ENCODE results near the gene HOXA9. TPM values are rescaled to one million over a fixed set of nuclear protein-coding genes. Genes with fewer than 3 reads are reported as not detected.

Gene HOXA9
- polyA plus RNA-seq, 1 donor (not counting 4 experiments of a cell fraction or from before 2014, with no cell fraction given): 28.1 TPM

DNA sequence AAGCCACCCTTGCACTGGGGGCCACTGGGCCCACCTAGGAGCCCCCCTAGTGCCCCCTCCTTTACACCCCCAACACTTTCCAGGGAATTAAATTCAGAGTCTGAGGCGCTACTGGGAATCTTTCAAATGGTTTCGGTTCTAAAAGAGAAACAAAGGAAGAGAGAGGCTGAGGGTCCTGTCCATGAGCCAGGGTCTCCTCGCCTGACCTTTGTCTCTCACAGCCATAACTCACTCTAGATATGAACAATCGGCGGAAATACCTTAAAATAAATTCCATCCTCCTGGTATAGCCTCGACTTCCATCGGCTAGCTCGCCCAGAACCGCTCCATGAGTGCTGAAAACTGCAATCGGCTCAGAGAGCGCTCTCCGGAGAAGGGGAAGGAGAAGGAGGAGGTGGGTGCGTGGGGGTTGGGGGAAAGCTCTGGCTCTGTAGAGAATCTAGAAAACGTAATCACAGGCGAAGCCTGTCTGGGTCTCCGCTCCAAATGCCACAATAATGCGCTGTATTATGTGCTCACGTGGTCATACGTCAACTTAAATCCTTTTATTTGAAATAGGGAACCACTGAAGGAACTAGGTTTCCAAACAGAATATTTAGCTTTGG, 47.3 kb downstream of the HOXA9 start:
- peaks cover 20% of the 10 kb centered on the region for H3K79me2 ChIP-seq (ENCODE audit: control insufficient read depth, insufficient read depth, low read length)
- no peak overlapping the region for H2AFZ ChIP-seq (ENCODE audit: control insufficient read depth, low read length)
- DNase-seq (ENCODE audit: low read depth, low spot score) (no peak), FAIRE-seq (no peak)
- no peaks in the 10 kb centered on the region for H3K9me3 ChIP-seq (ENCODE audit: control insufficient read depth, low read depth, low read length)
- no peaks in the 10 kb centered on the region for H4K20me1 ChIP-seq (ENCODE audit: control insufficient read depth, extremely low read depth, insufficient read depth, low read length)
- dilution Hi-C loops (cut with MboI; ENCODE audit: extremely low pct_ligation_motif_present, low sequenced_read_pairs): no loop called here
- H3K27ac ChIP-seq (ENCODE audit: control insufficient read depth, insufficient read depth, low read length): no peak overlapping the region
- H3K4me1 ChIP-seq (ENCODE audit: control insufficient read depth, extremely low read depth, insufficient read depth, low read length): peaks cover 7% of the 10 kb centered on the region
- H3K9me1 ChIP-seq (ENCODE audit: control insufficient read depth, extremely low read depth, insufficient read depth, low read length): no peaks in the 10 kb centered on the region
- TF ChIP-seq, protein P1, sequence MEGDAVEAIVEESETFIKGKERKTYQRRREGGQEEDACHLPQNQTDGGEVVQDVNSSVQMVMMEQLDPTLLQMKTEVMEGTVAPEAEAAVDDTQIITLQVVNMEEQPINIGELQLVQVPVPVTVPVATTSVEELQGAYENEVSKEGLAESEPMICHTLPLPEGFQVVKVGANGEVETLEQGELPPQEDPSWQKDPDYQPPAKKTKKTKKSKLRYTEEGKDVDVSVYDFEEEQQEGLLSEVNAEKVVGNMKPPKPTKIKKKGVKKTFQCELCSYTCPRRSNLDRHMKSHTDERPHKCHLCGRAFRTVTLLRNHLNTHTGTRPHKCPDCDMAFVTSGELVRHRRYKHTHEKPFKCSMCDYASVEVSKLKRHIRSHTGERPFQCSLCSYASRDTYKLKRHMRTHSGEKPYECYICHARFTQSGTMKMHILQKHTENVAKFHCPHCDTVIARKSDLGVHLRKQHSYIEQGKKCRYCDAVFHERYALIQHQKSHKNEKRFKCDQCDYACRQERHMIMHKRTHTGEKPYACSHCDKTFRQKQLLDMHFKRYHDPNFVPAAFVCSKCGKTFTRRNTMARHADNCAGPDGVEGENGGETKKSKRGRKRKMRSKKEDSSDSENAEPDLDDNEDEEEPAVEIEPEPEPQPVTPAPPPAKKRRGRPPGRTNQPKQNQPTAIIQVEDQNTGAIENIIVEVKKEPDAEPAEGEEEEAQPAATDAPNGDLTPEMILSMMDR (optimal IDR thresholded peaks at IDR 0.05 in 1 of 3, IDR thresholded peaks at IDR 0.05 in 1 of 3, conservative IDR thresholded peaks at IDR 0.05 in 1 of 3; ENCODE audit: extremely low read depth in 1 of 3, insufficient read depth in 2 of 3, low read length in 3 of 3): no peak
- no peak for TF ChIP-seq EZH2 (IDR thresholded peaks at IDR 0.05; ENCODE audit: low read length)
- H3K36me3 ChIP-seq (ENCODE audit: control insufficient read depth in 2 of 2, extremely low read depth in 1 of 2, insufficient read depth in 2 of 2, low read length in 2 of 2): peaks cover 5 to 6% of the 10 kb centered on the region in 2 experiments
- no peaks in the 10 kb centered on the region for H3K27me3 ChIP-seq (ENCODE audit: control insufficient read depth, extremely low read depth, insufficient read depth, low read length)
- no peak overlapping the region for H3K4me3 ChIP-seq (ENCODE audit: control insufficient read depth in 2 of 3, extremely low read depth in 1 of 3, insufficient read depth in 2 of 3, low read depth in 1 of 3, low read length in 3 of 3)
- no peak overlapping the region for H3K9ac ChIP-seq (ENCODE audit: control insufficient read depth, extremely low read depth, insufficient read depth, low read length)
- H3K4me2 ChIP-seq (ENCODE audit: control insufficient read depth, extremely low read depth, insufficient read depth, low read depth, low read length): no peak overlapping the region

- Histone ChIP-seq H3K9me1 (ENCODE audit: control insufficient read depth, extremely low read depth, insufficient read depth, low read length) (no peaks in the 10 kb centered on the region), H4K20me1 (ENCODE audit: control insufficient read depth, extremely low read depth, insufficient read depth, low read length) (no peaks in the 10 kb centered on the region), H3K79me2 (ENCODE audit: control insufficient read depth, insufficient read depth, low read length) (peaks cover 28% of the 10 kb centered on the region), H3K36me3 (ENCODE audit: control insufficient read depth in 2 of 2, extremely low read depth in 1 of 2, insufficient read depth in 2 of 2, low read length in 2 of 2) (peaks cover 5 to 6% of the 10 kb centered on the region in 2 experiments), H3K9me3 (ENCODE audit: control insufficient read depth, low read depth, low read length) (no peaks in the 10 kb centered on the region), H3K4me2 (ENCODE audit: control insufficient read depth, extremely low read depth, insufficient read depth, low read depth, low read length) (peak overlapping the region; percentile 68), H3K27me3 (ENCODE audit: control insufficient read depth, extremely low read depth, insufficient read depth, low read length) (no peaks in the 10 kb centered on the region), H2AFZ (ENCODE audit: control insufficient read depth, low read length) (no peak overlapping the region), H3K4me1 (ENCODE audit: control insufficient read depth, extremely low read depth, insufficient read depth, low read length) (peaks cover 15% of the 10 kb centered on the region), H3K9ac (ENCODE audit: control insufficient read depth, extremely low read depth, insufficient read depth, low read length) (peak overlapping the region; percentile 39), H3K27ac (ENCODE audit: control insufficient read depth, insufficient read depth, low read length) (no peak overlapping the region), H3K4me3 (ENCODE audit: control insufficient read depth in 2 of 3, extremely low read depth in 1 of 3, insufficient read depth in 2 of 3, low read depth in 1 of 3, low read length in 3 of 3) (peak overlapping the region in 1 of 3 experiments; percentile 24)
- FAIRE-seq (no peak), DNase-seq (ENCODE audit: low read depth, low spot score) (no peak)
- dilution Hi-C loops (cut with MboI; ENCODE audit: extremely low pct_ligation_motif_present, low sequenced_read_pairs): no loop called here
- TF ChIP-seq, protein P1 (optimal IDR thresholded peaks at IDR 0.05 in 1 of 3, IDR thresholded peaks at IDR 0.05 in 1 of 3, conservative IDR thresholded peaks at IDR 0.05 in 1 of 3; ENCODE audit: extremely low read depth in 1 of 3, insufficient read depth in 2 of 3, low read length in 3 of 3): no peak
- no peak for TF ChIP-seq EZH2 (IDR thresholded peaks at IDR 0.05; ENCODE audit: low read length)
Measured at GRCh38 chr7:27116962-27117886, 48.1 kb downstream of the HOXA9 start.

All from keratinocyte (primary cell).